ENCODE data around the gene FAM161A. TPM values are rescaled to one million over a fixed set of nuclear protein-coding genes. Genes with fewer than 3 reads are reported as not detected.

FAM161A gene
- total RNA-seq, 1 experiment from 2014 or later, result 7.3 TPM

GRCh38 chr2:61833971-61834370, 19.9 kb downstream of the FAM161A start:
- Histone ChIP-seq H3K79me2 (ENCODE audit: insufficient read depth, low read length) (no peaks in the 10 kb centered on the region), H3K27ac (ENCODE audit: low read depth, low read length) (no peak overlapping the region), H3K9ac (ENCODE audit: low read length) (no peak overlapping the region), H3K4me1 (ENCODE audit: control insufficient read depth in 1 of 2, insufficient read depth in 2 of 2, low read length in 2 of 2) (no peaks in the 10 kb centered on the region), H4K20me1 (ENCODE audit: insufficient read depth) (no peaks in the 10 kb centered on the region), H3K36me3 (ENCODE audit: control insufficient read depth in 1 of 2, insufficient read depth in 2 of 2, low read length in 2 of 2) (no peaks in the 10 kb centered on the region), H2AFZ (ENCODE audit: low read depth, low read length, poor library complexity, severe bottlenecking) (no peak overlapping the region), H3K4me3 (replicated peaks in 1 of 2; ENCODE audit: low read depth in 1 of 2, low read length in 2 of 2) (no peak overlapping the region), H3K9me2 (ENCODE audit: insufficient read depth) (no peaks in the 10 kb centered on the region), H3K4me2 (ENCODE audit: low read length) (no peak overlapping the region), H3K9me3 (ENCODE audit: control insufficient read depth in 1 of 2, insufficient read depth in 1 of 2, low read depth in 1 of 2, low read length in 2 of 2) (no peaks in the 10 kb centered on the region), H3K27me3 (ENCODE audit: insufficient read depth, low read length) (no peaks in the 10 kb centered on the region)
- DNase-seq (ENCODE audit: low read depth, low spot score), result no peak
- no TSS peak for BruUV-seq (replicated peaks)
- ChIA-PET RAD21 (ENCODE audit: low non-redundant PET in 1 of 2, low total read pairs in 2 of 2, uncharacterized antibody in 2 of 2, unreplicated experiment in 2 of 2) (no interaction called here), CTCF (no interaction called here), POLR2A (no interaction called here)
- no peak for ATAC-seq
- intact Hi-C loops (cut with micrococcal nuclease), result no loop called here
- TF ChIP-seq CTCF (IDR thresholded peaks at IDR 0.05 in 2 of 3, conservative IDR thresholded peaks at IDR 0.05 in 1 of 3; ENCODE audit: borderline replicate concordance in 1 of 3, insufficient read depth in 1 of 3, low read depth in 2 of 3, low read length in 2 of 3), result no peak
- no peak for TF ChIP-seq CBX3 (IDR thresholded peaks at IDR 0.05; ENCODE audit: low read depth)
- TF ChIP-seq ZBTB33 (IDR thresholded peaks at IDR 0.05; ENCODE audit: extremely low read depth, insufficient replicate concordance, low read length), result no peak
- TF ChIP-seq TCF7L2 (IDR thresholded peaks at IDR 0.05; ENCODE audit: borderline replicate concordance, extremely low read depth, insufficient read depth, insufficient read length), result no peak
- no peak for TF ChIP-seq FOSL1 (IDR thresholded peaks at IDR 0.05; ENCODE audit: low read depth)
- no peak for TF ChIP-seq YY1 (IDR thresholded peaks at IDR 0.05; ENCODE audit: extremely low read depth, insufficient replicate concordance, low read depth, low read length)
- no peak for TF ChIP-seq POLR2A (IDR thresholded peaks at IDR 0.05; ENCODE audit: borderline replicate concordance, extremely low read depth, insufficient read depth, insufficient read length)
